ENCODE measurements around the gene SMAD6. TPM values are rescaled to one million over a fixed set of nuclear protein-coding genes. Genes with fewer than 3 reads are reported as not detected.

Gene SMAD6
- total RNA-seq = 11.0 and 11.3 TPM in 2 replicates

DNA sequence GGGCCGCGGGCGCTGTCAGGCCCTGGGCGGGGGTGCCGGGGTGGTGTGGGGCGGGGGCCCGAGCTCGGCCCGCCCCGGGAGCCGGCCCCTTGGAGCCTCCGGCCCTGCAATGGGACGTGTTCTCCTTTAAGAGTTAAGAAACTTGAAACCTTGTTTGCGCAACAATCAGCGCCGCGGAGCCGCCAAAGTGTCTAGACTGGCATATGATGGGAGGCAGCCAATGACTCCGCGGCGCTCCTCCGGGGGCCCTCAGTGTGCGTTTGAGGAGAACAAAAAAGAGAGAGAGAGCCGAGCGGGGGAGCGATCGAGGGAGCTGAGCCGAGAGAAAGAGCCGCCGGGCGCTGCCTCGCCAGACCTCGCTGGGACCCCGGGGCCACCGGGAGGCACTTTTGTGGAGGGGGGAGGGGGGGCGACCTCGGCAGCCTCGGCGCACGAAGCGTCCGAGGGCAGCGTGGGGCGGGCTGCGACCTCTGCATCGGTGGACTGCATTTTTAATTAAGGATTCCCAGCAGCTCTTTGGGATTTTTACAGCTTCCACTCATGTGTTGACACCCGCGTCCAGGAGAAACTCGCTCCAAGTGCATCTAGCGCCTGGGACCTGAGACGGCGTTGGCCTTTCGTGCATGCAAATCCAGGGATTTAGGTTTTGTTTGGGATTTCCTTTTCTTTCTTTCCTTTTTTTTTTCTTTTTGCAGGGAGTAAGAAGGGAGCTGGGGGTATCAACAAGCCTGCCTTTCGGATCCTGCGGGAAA lies at the start of gene SMAD6:
Gene SMAD6 (plus strand): TSS at position 202 of the 752 bp plus-strand sequence. CDS start 1,023 bp downstream, outside the sequence.

Other genes starting within 250 kb of the SMAD6 start
- 16.0 and 36.2 TPM in 2 replicates for gene SNAPC5, start 204.5 kb upstream of the SMAD6 start, total RNA-seq
- gene RPL4, start 197.4 kb upstream of the SMAD6 start, total RNA-seq = 2,649 and 2,706 TPM in 2 replicates
- 15.2 and 39.3 TPM in 2 replicates for gene ZWILCH, start 196.9 kb upstream of the SMAD6 start, total RNA-seq
- gene LCTL, start 136.2 kb upstream of the SMAD6 start, total RNA-seq = 0.33 and 0.75 TPM in 2 replicates